Activated T-helper 2 cell treated with anti-CD3 and anti-CD28 coated beads, Interferon-gamma antibody, Interleukin-2, Interleukin-4, amounts not matched to agents 10 μg/mL and 5 μg/mL and 100 μg/mL, durations not matched to agents 14 hours and 24 hours and 36 hours (primary cell): ENCODE measurements around the gene NCOA7. TPM values are rescaled to one million over a fixed set of nuclear protein-coding genes. Genes with fewer than 3 reads are reported as not detected.
"Not testable (repeated sequence)": the region's sequence is repeated elsewhere in the genome, so short reads cannot be mapped to it uniquely, and the experiment has no call there.

Experiments
- DNase-seq: peaks from one replicate; pipeline ENCODE4 v3.0.0; 2021; ENCODE audit warnings: low spot score
- H3K27ac Mint-ChIP-seq: one replicate; pipeline ENCODE4 v1.8.0; 2021; ENCODE audit warnings: mixed read lengths
- H3K27me3 Mint-ChIP-seq: one replicate; pipeline ENCODE4 v1.8.0; 2021; ENCODE audit warnings: low read depth, mixed read lengths
- H3K36me3 Mint-ChIP-seq: one replicate; pipeline ENCODE4 v1.8.0; 2021; ENCODE audit warnings: low read depth, mixed read lengths
- H3K4me1 Mint-ChIP-seq: one replicate; pipeline ENCODE4 v1.8.0; 2021; ENCODE audit warnings: low read depth, mixed read lengths
- H3K4me3 Mint-ChIP-seq: one replicate; pipeline ENCODE4 v1.8.0; 2021; ENCODE audit warnings: low read depth, mild to moderate bottlenecking, moderate library complexity, mixed read lengths
- H3K9me3 Mint-ChIP-seq: one replicate; pipeline ENCODE4 v1.8.0; 2021; ENCODE audit warnings: mixed read lengths
- intact Hi-C: fragments of 100-400 bp; cut with micrococcal nuclease; formaldehyde crosslinking; loops from one replicate; pipeline ENCODE4 v1.15.1; 2023
- total RNA-seq: library from RNA; stranded (reverse); gene quantifications from 2 replicates; pipeline ENCODE4 v1.2.3, GENCODE V29; 2022

NCOA7 gene
- total RNA-seq, 1 donor from 2014 or later: 40.5 TPM

GRCh38 chr6:125842091-125842626 lies 51.4 kb downstream of the NCOA7 start:
- Mint-ChIP-seq H3K4me3 (no peak overlapping the region), H3K9me3 (no peaks in the 10 kb centered on the region), H3K27ac (no peak overlapping the region), H3K4me1 (peaks cover 10% of the 10 kb centered on the region), H3K36me3 (peaks cover 4% of the 10 kb centered on the region), H3K27me3 (no peaks in the 10 kb centered on the region)
- DNase-seq: no peak
- intact Hi-C loops: no loop called here

GRCh38 chr6:125843593-125843992 lies 52.8 kb downstream of the NCOA7 start:
- H3K27ac Mint-ChIP-seq: no peak overlapping the region
- H3K4me1 Mint-ChIP-seq: peaks cover 2% of the 10 kb centered on the region
- H3K4me3 Mint-ChIP-seq: no peak overlapping the region
- no peak for DNase-seq
- no peaks in the 10 kb centered on the region for H3K9me3 Mint-ChIP-seq
- intact Hi-C loops: no loop called here
- no peaks in the 10 kb centered on the region for H3K27me3 Mint-ChIP-seq
- H3K36me3 Mint-ChIP-seq: peaks cover 11% of the 10 kb centered on the region

- H3K4me3 Mint-ChIP-seq: no peak overlapping the region
- no peaks in the 10 kb centered on the region for H3K9me3 Mint-ChIP-seq
- intact Hi-C loops: no loop called here
- no peak overlapping the region for H3K27ac Mint-ChIP-seq
- peaks cover 2% of the 10 kb centered on the region for H3K4me1 Mint-ChIP-seq
- DNase-seq: no peak
- H3K36me3 Mint-ChIP-seq: peaks cover 11% of the 10 kb centered on the region
- H3K27me3 Mint-ChIP-seq: no peaks in the 10 kb centered on the region
These were observed 54.2 kb downstream of the NCOA7 start for GRCh38 chr6:125844989-125845388.

- no peak for DNase-seq
- Mint-ChIP-seq H3K4me3 (no peak overlapping the region), H3K36me3 (peaks cover 11% of the 10 kb centered on the region), H3K4me1 (peaks cover 2% of the 10 kb centered on the region), H3K27me3 (no peaks in the 10 kb centered on the region), H3K27ac (no peak overlapping the region), H3K9me3 (no peaks in the 10 kb centered on the region)
- intact Hi-C loops: no loop called here
These were observed 55.7 kb downstream of the NCOA7 start for GRCh38 chr6:125846292-125847024.

- H3K27ac Mint-ChIP-seq, intact Hi-C loops, H3K4me3 Mint-ChIP-seq: not testable (repeated sequence)
These were observed 57.5 kb downstream of the NCOA7 start for GRCh38 chr6:125848286-125848685.

GRCh38 chr6:125850361-125850760 lies 59.6 kb downstream of the NCOA7 start:
- Mint-ChIP-seq H3K4me1 (peaks cover 8% of the 10 kb centered on the region), H3K27ac (no peak overlapping the region), H3K27me3 (no peaks in the 10 kb centered on the region), H3K4me3 (no peak overlapping the region), H3K36me3 (peaks cover 32% of the 10 kb centered on the region), H3K9me3 (peaks cover 17% of the 10 kb centered on the region)
- intact Hi-C loops: no loop called here
- no peak for DNase-seq

More at GRCh38 chr6:125848286-125848685, 57.5 kb downstream of the NCOA7 start:
- not testable (repeated sequence) for DNase-seq, H3K27me3 Mint-ChIP-seq, H3K4me1 Mint-ChIP-seq
- Mint-ChIP-seq H3K9me3 (peaks cover 16% of the 10 kb centered on the region), H3K36me3 (peaks cover 26% of the 10 kb centered on the region)

GRCh38 chr6:125852587-125852986 lies 61.8 kb downstream of the NCOA7 start:
- Mint-ChIP-seq H3K27me3 (no peaks in the 10 kb centered on the region), H3K9me3 (peaks cover 17% of the 10 kb centered on the region), H3K4me1 (peaks cover 8% of the 10 kb centered on the region), H3K27ac (no peak overlapping the region), H3K36me3 (peaks cover 32% of the 10 kb centered on the region), H3K4me3 (no peak overlapping the region)
- no peak for DNase-seq
- intact Hi-C loops: no loop called here

- no peak for DNase-seq
- no peaks in the 10 kb centered on the region for H3K27me3 Mint-ChIP-seq
- peaks cover 8% of the 10 kb centered on the region for H3K4me1 Mint-ChIP-seq
- H3K9me3 Mint-ChIP-seq: peaks cover 17% of the 10 kb centered on the region
- intact Hi-C loops: no loop called here
- H3K4me3 Mint-ChIP-seq: no peak overlapping the region
- peaks cover 31% of the 10 kb centered on the region for H3K36me3 Mint-ChIP-seq
- no peak overlapping the region for H3K27ac Mint-ChIP-seq
These were observed 62.4 kb downstream of the NCOA7 start for GRCh38 chr6:125853168-125853567.

- no peak for DNase-seq
- Mint-ChIP-seq H3K9me3 (peaks cover 17% of the 10 kb centered on the region), H3K4me1 (peaks cover 9% of the 10 kb centered on the region), H3K36me3 (peaks cover 30% of the 10 kb centered on the region), H3K27ac (no peak overlapping the region), H3K4me3 (no peak overlapping the region), H3K27me3 (no peaks in the 10 kb centered on the region)
- intact Hi-C loops: no loop called here
These were observed 63.0 kb downstream of the NCOA7 start for GRCh38 chr6:125853756-125854155.

GRCh38 chr6:125854355-125854754 lies 63.6 kb downstream of the NCOA7 start:
- Mint-ChIP-seq H3K36me3 (peaks cover 32% of the 10 kb centered on the region), H3K4me1 (peaks cover 11% of the 10 kb centered on the region), H3K4me3 (no peak overlapping the region), H3K9me3 (peaks cover 17% of the 10 kb centered on the region), H3K27ac (no peak overlapping the region), H3K27me3 (no peaks in the 10 kb centered on the region)
- intact Hi-C loops: no loop called here
- no peak for DNase-seq

- Mint-ChIP-seq H3K36me3 (peaks cover 32% of the 10 kb centered on the region), H3K9me3 (peaks cover 17% of the 10 kb centered on the region), H3K4me1 (peaks cover 11% of the 10 kb centered on the region), H3K27ac (no peak overlapping the region), H3K27me3 (no peaks in the 10 kb centered on the region), H3K4me3 (no peak overlapping the region)
- intact Hi-C loops: loop anchor here (5.0 kb wide), 1 partner anchor 63 kb away; the partner anchor contains the start of gene NCOA7
- DNase-seq: no peak
These were observed 65.0 kb downstream of the NCOA7 start for GRCh38 chr6:125855783-125856182.

GRCh38 chr6:125857846-125858245 lies 67.1 kb downstream of the NCOA7 start:
- intact Hi-C loops: loop anchor here (1.0 to 5.0 kb wide), 2 partner anchors 66 to 98 kb away; partner anchors contain the start of genes HINT3 and NCOA7
- no peak overlapping the region for H3K4me3 Mint-ChIP-seq

More at GRCh38 chr6:125857846-125858245, 67.1 kb downstream of the NCOA7 start:
- no peak for DNase-seq
- Mint-ChIP-seq H3K36me3 (peaks cover 22% of the 10 kb centered on the region), H3K4me1 (peaks cover 6% of the 10 kb centered on the region), H3K27ac (no peak overlapping the region), H3K27me3 (no peaks in the 10 kb centered on the region), H3K9me3 (peaks cover 6% of the 10 kb centered on the region)
